ENCODE measurements around the gene SYT9.

- TF ChIP-seq CTCF (IDR thresholded peaks at IDR 0.05) (no peak), EZH2 (IDR thresholded peaks at IDR 0.05; ENCODE audit: borderline replicate concordance, insufficient read depth, low read depth, low read length, poor library complexity, severe bottlenecking) (no peak)
Observed at GRCh38 chr11:7418906-7419305, 167.2 kb downstream of the SYT9 start.

Measured in B cell (primary cell).